Cardiac muscle cell (in vitro differentiated cells and primary cell): ENCODE results near the gene SYT13. TPM values are rescaled to one million over a fixed set of nuclear protein-coding genes. Genes with fewer than 3 reads are reported as not detected.

Source experiments
- DNase-seq, 2 donors: peaks; one replicate each; pipeline versions ENCODE4 v3.0.0 to v3.0.0-alpha.2; 2010 to 2017; ENCODE audit warnings: low read depth in 1 of 2, low spot score in 1 of 2
- H3K27ac ChIP-seq: fragments of 200-600 bp; sonication (generic); 2 replicates; pipeline ENCODE4 v1.5.1; 2016
- H3K27me3 ChIP-seq: fragments of 200-600 bp; sonication (generic); 2 replicates; pipeline ENCODE4 v1.6.0; 2016; ENCODE audit warnings: control low read depth
- H3K36me3 ChIP-seq: fragments of 200-600 bp; sonication (generic); 2 replicates; pipeline ENCODE4 v1.5.1; 2016; ENCODE audit warnings: control low read depth
- H3K4me1 ChIP-seq: fragments of 200-600 bp; sonication (generic); 2 replicates; pipeline ENCODE4 v1.8.1; 2017; ENCODE audit warnings: low read depth, mild to moderate bottlenecking, mixed run types
- H3K4me3 ChIP-seq: fragments of 200-600 bp; sonication (generic); 2 replicates; pipeline ENCODE4 v1.5.1; 2016; ENCODE audit warnings: mild to moderate bottlenecking
- H3K9me3 ChIP-seq: fragments of 200-600 bp; sonication (generic); 2 replicates; pipeline ENCODE4 v1.5.1; 2017; ENCODE audit warnings: low read depth, mild to moderate bottlenecking, control low read depth
- polyA plus RNA-seq: library from polyadenylated mRNA; unstranded; fragments of >200 nt; fragmentation: Nextera tagmentation; extraction: Ambion mirVana; gene quantifications from 2 replicates; pipeline ENCODE4 v1.2.1, GENCODE V29; 2016
- total RNA-seq: library from RNA; depleted of rRNA; stranded (reverse); fragments of >200 nt; gene quantifications from 2 replicates; pipeline ENCODE4 v1.2.3, GENCODE V29; 2016
- TF ChIP-seq, protein P1 (sequence below): IDR thresholded peaks from 2 replicates; pipeline ENCODE4 v1.5.1; 2012; ENCODE audit warnings: low read depth, mild to moderate bottlenecking, low read length

The SYT13 gene
- total and polyA plus RNA-seq, 2 experiments from 2014 or later: 0.09 to 1.6 TPM

GRCh38 chr11:45332276-45332934 lies 46.3 kb upstream of the SYT13 start:
- Histone ChIP-seq H3K4me1 (no peaks in the 10 kb centered on the region), H3K27me3 (no peaks in the 10 kb centered on the region), H3K4me3 (no peak overlapping the region), H3K27ac (no peak overlapping the region), H3K36me3 (no peaks in the 10 kb centered on the region), H3K9me3 (no peaks in the 10 kb centered on the region)
- peak; percentile 66 to 67 for DNase-seq
- TF ChIP-seq, protein P1, sequence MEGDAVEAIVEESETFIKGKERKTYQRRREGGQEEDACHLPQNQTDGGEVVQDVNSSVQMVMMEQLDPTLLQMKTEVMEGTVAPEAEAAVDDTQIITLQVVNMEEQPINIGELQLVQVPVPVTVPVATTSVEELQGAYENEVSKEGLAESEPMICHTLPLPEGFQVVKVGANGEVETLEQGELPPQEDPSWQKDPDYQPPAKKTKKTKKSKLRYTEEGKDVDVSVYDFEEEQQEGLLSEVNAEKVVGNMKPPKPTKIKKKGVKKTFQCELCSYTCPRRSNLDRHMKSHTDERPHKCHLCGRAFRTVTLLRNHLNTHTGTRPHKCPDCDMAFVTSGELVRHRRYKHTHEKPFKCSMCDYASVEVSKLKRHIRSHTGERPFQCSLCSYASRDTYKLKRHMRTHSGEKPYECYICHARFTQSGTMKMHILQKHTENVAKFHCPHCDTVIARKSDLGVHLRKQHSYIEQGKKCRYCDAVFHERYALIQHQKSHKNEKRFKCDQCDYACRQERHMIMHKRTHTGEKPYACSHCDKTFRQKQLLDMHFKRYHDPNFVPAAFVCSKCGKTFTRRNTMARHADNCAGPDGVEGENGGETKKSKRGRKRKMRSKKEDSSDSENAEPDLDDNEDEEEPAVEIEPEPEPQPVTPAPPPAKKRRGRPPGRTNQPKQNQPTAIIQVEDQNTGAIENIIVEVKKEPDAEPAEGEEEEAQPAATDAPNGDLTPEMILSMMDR: peak; percentile 55

GRCh38 chr11:45331839-45332238 lies 45.7 kb upstream of the SYT13 start:
- no peak overlapping the region for H3K27ac ChIP-seq
- H3K36me3 ChIP-seq: no peaks in the 10 kb centered on the region
- TF ChIP-seq, protein P1: no peak
- no peak for DNase-seq
- H3K4me1 ChIP-seq: no peaks in the 10 kb centered on the region
- H3K9me3 ChIP-seq: no peaks in the 10 kb centered on the region
- no peaks in the 10 kb centered on the region for H3K27me3 ChIP-seq
- H3K4me3 ChIP-seq: no peak overlapping the region

DNA sequence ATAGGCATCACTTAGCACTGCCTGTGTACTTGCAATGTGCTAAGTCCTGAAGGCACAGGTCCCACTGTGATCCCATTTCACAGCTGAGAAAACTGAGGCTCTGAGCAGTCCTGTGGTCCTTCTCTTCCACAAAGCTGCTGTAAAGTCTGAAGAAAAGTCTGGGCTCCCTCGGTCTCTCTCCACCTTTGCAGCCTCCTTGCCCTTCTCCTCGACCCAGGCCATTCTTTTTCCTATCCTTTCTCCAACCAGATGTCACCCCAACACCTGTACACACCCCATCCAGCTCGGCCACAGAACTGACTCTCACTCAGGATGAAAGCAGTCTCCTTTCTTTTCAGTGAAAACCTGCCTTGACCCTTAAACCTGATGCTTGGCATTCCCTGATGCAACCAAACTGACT lies 42.6 kb upstream of the SYT13 start:
- no peak for DNase-seq
- Histone ChIP-seq H3K27me3 (no peaks in the 10 kb centered on the region), H3K9me3 (no peaks in the 10 kb centered on the region), H3K36me3 (no peaks in the 10 kb centered on the region), H3K27ac (no peak overlapping the region), H3K4me3 (no peak overlapping the region), H3K4me1 (no peaks in the 10 kb centered on the region)
- TF ChIP-seq, protein P1: no peak

- Histone ChIP-seq H3K27me3 (no peaks in the 10 kb centered on the region), H3K36me3 (no peaks in the 10 kb centered on the region), H3K9me3 (no peaks in the 10 kb centered on the region), H3K4me3 (no peak overlapping the region), H3K27ac (no peak overlapping the region), H3K4me1 (no peaks in the 10 kb centered on the region)
- TF ChIP-seq, protein P1: no peak
- DNase-seq: no peak
Observed at GRCh38 chr11:45324459-45324858, 38.3 kb upstream of the SYT13 start.

GRCh38 chr11:45323601-45324249 lies 37.6 kb upstream of the SYT13 start:
- Histone ChIP-seq H3K27ac (no peak overlapping the region), H3K4me3 (no peak overlapping the region), H3K9me3 (no peaks in the 10 kb centered on the region), H3K4me1 (no peaks in the 10 kb centered on the region), H3K27me3 (no peaks in the 10 kb centered on the region), H3K36me3 (no peaks in the 10 kb centered on the region)
- TF ChIP-seq, protein P1: no peak
- DNase-seq: no peak
